Esophagus muscularis mucosa (tissue), 4 donors: ENCODE data around the gene CMTM7. TPM values are rescaled to one million over a fixed set of nuclear protein-coding genes. Genes with fewer than 3 reads are reported as not detected.

Experiments used
- DNase-seq: peaks from one replicate; pipeline ENCODE4 v3.0.0-alpha.2; 2017; ENCODE audit errors: extremely low spot score
- H3K27ac ChIP-seq, 4 donors: fragments of 200-600 bp; sonication (generic); replicated peaks in 1 of 4; 1 replicate in 3 of 4; 2 replicates in 1 of 4; pipeline ENCODE4 v1.5.1; 2016 to 2019; ENCODE audit warnings: mild to moderate bottlenecking in 1 of 4
- H3K27me3 ChIP-seq, 4 donors: fragments of 200-600 bp; sonication (generic); one replicate each; pipeline versions ENCODE4 v1.5.1 to v1.6.0; 2016 to 2019
- H3K36me3 ChIP-seq, 4 donors: fragments of 200-600 bp; sonication (generic); one replicate each; pipeline ENCODE4 v1.5.1; 2016 to 2019
- H3K4me1 ChIP-seq, 4 donors: fragments of 200-600 bp; sonication (generic); one replicate each; pipeline ENCODE4 v1.5.1; 2016 to 2019
- H3K4me3 ChIP-seq, 4 donors: fragments of 200-600 bp; sonication (generic); 1 replicate in 2 of 4; 2 replicates in 2 of 4; pipeline ENCODE4 v1.5.1; 2016 to 2019; ENCODE audit warnings: mild to moderate bottlenecking in 4 of 4, moderate library complexity in 1 of 4
- H3K9me3 ChIP-seq, 4 donors: fragments of 200-600 bp; sonication (generic); 1 replicate in 3 of 4; 2 replicates in 1 of 4; pipeline ENCODE4 v1.5.1; 2016 to 2019
- EP300 ChIP-seq: sonication (generic); formaldehyde crosslinking; IDR thresholded peaks from one replicate; pipeline ENCODE4 v1.6.1; 2017; ENCODE audit warnings: antibody characterized with exemption
- POLR2A ChIP-seq: fragments of 450-650 bp; IDR thresholded peaks from one replicate; pipeline ENCODE4 v1.6.1; 2017; ENCODE audit warnings: antibody characterized with exemption, moderate library complexity, mild to moderate bottlenecking, low read depth
- POLR2AphosphoS5 ChIP-seq, 2 donors: sonication (generic); formaldehyde crosslinking; IDR thresholded peaks; one replicate each; pipeline ENCODE4 v1.6.1; 2017; ENCODE audit warnings: antibody characterized with exemption in 2 of 2
- WGBS: methylation state at CpG from one replicate; pipeline ENCODE4 v1.1.5; 2018; 5-methylcytosine and 5-hydroxymethylcytosine counted together
- intact Hi-C: fragments of 100-400 bp; cut with DNase I; formaldehyde crosslinking; loops from one replicate; pipeline ENCODE4 v1.15.1; 2023
- total RNA-seq, 4 donors: library from RNA; depleted of rRNA; stranded (reverse); fragments of >200 nt; gene quantifications; one replicate each; pipeline versions ENCODE4 v1.1.0 to v1.2.1, GENCODE V29; 2016
- TF ChIP-seq, protein P1 (sequence below), 3 experiments: fragments of 200-600 bp in 2 of 3; fragments of 450-650 bp in 1 of 3; sonication (generic) in 2 of 3; IDR thresholded peaks; one replicate each; pipeline ENCODE4 v1.5.1; 2017 to 2019; ENCODE audit warnings: antibody characterized with exemption in 3 of 3, mild to moderate bottlenecking in 2 of 3, moderate library complexity in 1 of 3

Gene CMTM7
- total RNA-seq, 4 donors from 2014 or later: 8.2 to 10.8 (median 8.5) TPM

DNA sequence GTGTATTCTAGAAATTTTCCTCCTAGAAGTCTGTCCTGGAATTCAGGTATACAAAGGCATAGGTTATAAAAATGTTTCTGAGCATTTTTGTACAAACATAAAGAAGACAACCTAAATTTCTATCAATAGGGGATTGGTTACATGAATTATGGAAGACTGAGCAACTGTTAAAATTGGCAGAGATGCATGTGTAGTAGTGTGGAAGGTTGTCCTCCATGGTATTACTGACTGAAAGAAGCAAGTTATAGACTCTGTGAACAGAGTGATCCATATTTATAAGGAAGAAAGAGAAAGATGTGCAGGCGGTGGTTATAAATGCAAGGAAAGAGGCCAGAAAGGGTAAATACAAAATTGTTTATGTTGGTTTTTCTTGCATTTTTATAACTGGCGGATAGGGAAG, 38.3 kb upstream of the CMTM7 start:
- DNase-seq: no peak
- Histone ChIP-seq H3K36me3 (no peaks in the 10 kb centered on the region), H3K9me3 (no peaks in the 10 kb centered on the region), H3K27me3 (no peaks in the 10 kb centered on the region), H3K4me3 (no peak overlapping the region), H3K4me1 (peaks cover 0 to 4% (median 2%) of the 10 kb centered on the region in 4 donors), H3K27ac (no peak overlapping the region)
- TF ChIP-seq POLR2AphosphoS5 (IDR thresholded peaks at IDR 0.05) (no peak), POLR2A (no peak), EP300 (no peak)
- TF ChIP-seq, protein P1, sequence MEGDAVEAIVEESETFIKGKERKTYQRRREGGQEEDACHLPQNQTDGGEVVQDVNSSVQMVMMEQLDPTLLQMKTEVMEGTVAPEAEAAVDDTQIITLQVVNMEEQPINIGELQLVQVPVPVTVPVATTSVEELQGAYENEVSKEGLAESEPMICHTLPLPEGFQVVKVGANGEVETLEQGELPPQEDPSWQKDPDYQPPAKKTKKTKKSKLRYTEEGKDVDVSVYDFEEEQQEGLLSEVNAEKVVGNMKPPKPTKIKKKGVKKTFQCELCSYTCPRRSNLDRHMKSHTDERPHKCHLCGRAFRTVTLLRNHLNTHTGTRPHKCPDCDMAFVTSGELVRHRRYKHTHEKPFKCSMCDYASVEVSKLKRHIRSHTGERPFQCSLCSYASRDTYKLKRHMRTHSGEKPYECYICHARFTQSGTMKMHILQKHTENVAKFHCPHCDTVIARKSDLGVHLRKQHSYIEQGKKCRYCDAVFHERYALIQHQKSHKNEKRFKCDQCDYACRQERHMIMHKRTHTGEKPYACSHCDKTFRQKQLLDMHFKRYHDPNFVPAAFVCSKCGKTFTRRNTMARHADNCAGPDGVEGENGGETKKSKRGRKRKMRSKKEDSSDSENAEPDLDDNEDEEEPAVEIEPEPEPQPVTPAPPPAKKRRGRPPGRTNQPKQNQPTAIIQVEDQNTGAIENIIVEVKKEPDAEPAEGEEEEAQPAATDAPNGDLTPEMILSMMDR (IDR thresholded peaks at IDR 0.05): no peak
- intact Hi-C loops: no loop called here
- WGBS: 94% methylated on average over 2 of the region's 2 CpGs

DNA sequence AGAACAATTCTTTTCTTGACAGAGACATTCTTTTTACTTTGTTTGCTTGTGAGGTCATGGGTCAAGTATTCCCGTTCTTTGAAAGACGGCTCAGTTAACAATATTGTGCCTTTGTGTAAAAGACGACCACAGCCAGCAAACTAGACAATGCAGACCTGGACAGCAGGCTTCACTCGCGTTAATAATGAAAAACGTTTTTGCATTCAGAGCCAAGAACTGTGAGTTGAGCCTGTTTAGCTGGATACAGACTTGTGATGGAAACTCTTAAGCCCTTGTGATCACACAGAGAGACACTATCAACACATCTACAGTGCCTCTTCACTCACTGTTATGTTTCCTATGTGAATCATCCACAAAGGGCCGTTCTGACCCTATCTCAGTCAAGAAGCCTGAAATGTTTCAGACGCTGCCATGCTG, 37.3 kb upstream of the CMTM7 start:
- Histone ChIP-seq H3K27me3 (no peaks in the 10 kb centered on the region), H3K4me1 (peaks cover 0 to 4% (median 2%) of the 10 kb centered on the region in 4 donors), H3K9me3 (no peaks in the 10 kb centered on the region), H3K27ac (no peak overlapping the region), H3K36me3 (no peaks in the 10 kb centered on the region), H3K4me3 (no peak overlapping the region)
- DNase-seq: no peak
- TF ChIP-seq EP300 (no peak), POLR2A (no peak), POLR2AphosphoS5 (IDR thresholded peaks at IDR 0.05) (no peak)
- TF ChIP-seq, protein P1 (IDR thresholded peaks at IDR 0.05): no peak
- intact Hi-C loops: no loop called here
- WGBS: 48% methylated on average over 8 of the region's 8 CpGs

DNA sequence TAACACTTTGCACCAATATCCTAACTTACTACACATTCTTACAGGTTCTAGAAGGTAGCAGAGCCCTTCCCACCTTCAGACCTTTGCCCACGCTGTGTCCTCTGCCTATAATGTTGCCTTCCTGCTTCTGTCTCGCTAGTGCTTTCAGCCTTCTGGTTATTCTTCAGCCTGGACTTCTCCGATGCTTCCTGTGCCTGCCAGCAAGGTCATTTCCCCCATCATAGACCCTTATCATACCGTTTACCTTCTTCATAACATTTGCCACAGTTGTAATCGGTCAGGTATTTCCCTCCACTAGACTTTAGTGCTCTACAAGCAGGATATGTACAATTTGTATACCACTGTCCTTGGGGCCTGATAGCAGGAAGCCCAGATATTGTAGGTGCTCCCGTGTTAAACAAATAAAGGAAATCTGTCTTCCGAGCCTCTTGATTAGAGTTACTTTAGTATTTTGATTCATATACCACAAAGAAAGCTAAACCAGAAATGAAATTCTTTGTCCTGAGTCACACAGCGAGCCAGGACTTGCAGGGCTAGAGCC, 35.8 kb upstream of the CMTM7 start:
- no peak overlapping the region for H3K4me3 ChIP-seq
- H3K9me3 ChIP-seq: no peaks in the 10 kb centered on the region
- TF ChIP-seq, protein P1 (IDR thresholded peaks at IDR 0.05): no peak
- no peak for TF ChIP-seq POLR2AphosphoS5 (IDR thresholded peaks at IDR 0.05)
- H3K36me3 ChIP-seq: no peaks in the 10 kb centered on the region
- H3K4me1 ChIP-seq: peaks cover 0 to 4% (median 2%) of the 10 kb centered on the region in 4 donors
- no peaks in the 10 kb centered on the region for H3K27me3 ChIP-seq
- no peak overlapping the region for H3K27ac ChIP-seq
- no peak for DNase-seq
- intact Hi-C loops: no loop called here
- WGBS: 82% methylated on average over 8 of the region's 8 CpGs

DNA sequence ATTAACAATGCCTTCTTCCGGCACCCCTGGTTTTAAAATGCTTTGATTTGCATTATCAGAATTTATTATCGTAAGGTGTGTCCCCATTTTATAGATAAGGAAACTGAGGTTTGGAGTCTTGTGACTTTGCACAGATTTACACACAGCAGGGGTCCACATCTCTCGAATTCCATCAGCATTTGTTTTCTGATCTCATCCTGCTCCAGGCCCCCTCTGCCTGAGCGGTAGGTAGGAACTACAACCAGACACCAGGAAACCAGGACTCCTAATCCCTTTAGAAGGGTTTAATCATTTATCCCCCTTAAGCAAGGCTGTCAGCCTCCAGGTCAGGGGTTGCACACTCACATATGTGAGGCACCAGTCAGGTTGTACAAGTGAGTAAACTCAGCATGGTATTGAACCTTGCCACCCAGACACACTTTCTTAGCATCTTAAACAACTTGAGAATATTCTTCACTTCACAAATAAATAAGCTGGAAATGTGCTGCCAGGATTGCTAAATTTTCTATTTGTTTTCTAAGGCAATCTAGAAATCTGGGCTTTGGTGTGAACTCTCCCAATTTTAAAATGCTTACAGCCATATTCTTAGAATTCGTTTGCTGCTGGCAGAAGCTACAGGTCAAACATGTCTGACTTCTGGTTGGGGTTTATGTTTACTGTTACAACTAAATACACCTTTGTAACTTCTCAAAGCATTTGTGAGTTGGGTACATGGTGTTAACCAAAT, 31.7 kb upstream of the CMTM7 start:
- H3K4me3 ChIP-seq: no peak overlapping the region
- H3K36me3 ChIP-seq: peaks cover 0 to 13% (median 0%) of the 10 kb centered on the region in 4 donors
- no peak for DNase-seq
- H3K27ac ChIP-seq: no peak overlapping the region
- WGBS: 93% methylated on average over 5 of the region's 5 CpGs
- H3K4me1 ChIP-seq: no peaks in the 10 kb centered on the region
- no peak for TF ChIP-seq POLR2AphosphoS5 (IDR thresholded peaks at IDR 0.05)
- TF ChIP-seq POLR2A: no peak
- TF ChIP-seq, protein P1 (IDR thresholded peaks at IDR 0.05): no peak
- TF ChIP-seq EP300: no peak
- intact Hi-C loops: no loop called here
- no peaks in the 10 kb centered on the region for H3K27me3 ChIP-seq
- H3K9me3 ChIP-seq: no peaks in the 10 kb centered on the region
